Right lobe of liver (tissue), 6 donors: ENCODE results near the gene KCNT2. TPM values are rescaled to one million over a fixed set of nuclear protein-coding genes. Genes with fewer than 3 reads are reported as not detected.
A peak's percentile ranks its signal among the peaks of the same experiment; 100 is the strongest.

Source experiments
- ATAC-seq, 4 donors: fragments of 200-7000 bp; cut with Tn5 transposase; one replicate each; pipeline ENCODE4 v1.9.1; 2020; ENCODE audit warnings: mild to moderate bottlenecking in 4 of 4, moderate library complexity in 4 of 4
- DNase-seq, 3 donors: peaks; one replicate each; pipeline ENCODE4 v3.0.0-alpha.2; 2020
- H3K27ac ChIP-seq, 3 donors: fragments of 200-600 bp; one replicate each; pipeline ENCODE4 v1.8.0; 2022
- H3K27me3 ChIP-seq, 2 donors: fragments of 200-600 bp; one replicate each; pipeline ENCODE4 v1.8.0; 2022
- H3K36me3 ChIP-seq, 4 donors: fragments of 200-600 bp; sonication (generic) in 1 of 4; one replicate each; pipeline versions ENCODE4 v1.5.1 to v1.8.0; 2017 to 2022; ENCODE audit warnings: control low read depth in 1 of 4
- H3K4me1 ChIP-seq, 4 donors: fragments of 200-600 bp; sonication (generic) in 1 of 4; one replicate each; pipeline versions ENCODE4 v1.5.1 to v1.8.0; 2017 to 2022; ENCODE audit warnings: control low read depth in 1 of 4
- H3K4me3 ChIP-seq, 3 donors: fragments of 200-600 bp; one replicate each; pipeline ENCODE4 v1.8.0; 2022
- H3K9me3 ChIP-seq, 4 donors: fragments of 200-600 bp; sonication (generic) in 1 of 4; one replicate each; pipeline versions ENCODE4 v1.5.1 to v1.8.0; 2017 to 2022; ENCODE audit warnings: control low read depth in 1 of 4
- CTCF ChIP-seq, 4 donors: fragments of 200-600 bp in 3 of 4; fragments of 450-650 bp in 1 of 4; IDR thresholded peaks; one replicate each; pipeline versions ENCODE4 v1.5.1 to v1.8.0; 2016 to 2022; ENCODE audit warnings: antibody characterized with exemption in 4 of 4, mild to moderate bottlenecking in 2 of 4
- POLR2A ChIP-seq: fragments of 450-650 bp; IDR thresholded peaks from one replicate; pipeline ENCODE4 v1.6.1; 2017; ENCODE audit warnings: antibody characterized with exemption, mild to moderate bottlenecking
- WGBS: methylation state at CpG from one replicate; pipeline ENCODE4 v1.1.6; 2018; ENCODE audit warnings: low coverage, low lambda C conversion rate; ENCODE audit not compliant: insufficient coverage; ENCODE audit errors: missing lambda C conversion rate; 5-methylcytosine and 5-hydroxymethylcytosine counted together
- intact Hi-C, 2 donors: fragments of 100-400 bp; cut with DNase I; formaldehyde crosslinking; loops; one replicate each; pipeline versions ENCODE4 v1.11.2 to v1.14.1; 2022
- total RNA-seq, 6 experiments: library from RNA; depleted of rRNA in 2 of 6; stranded (reverse); fragments of >200 nt in 2 of 6; fragmentation: NEBNext Ultra II Directional in 3 of 6; extraction: Animal tissue kit (Norgen Biotek cat#: 25700) in 3 of 6; gene quantifications; one replicate each; pipeline versions ENCODE4 v1.1.0 to v1.2.4, GENCODE V29; 2016 to 2023
- donor health status: DM: no; HTN: yes; CAD: no.
- donor health status: DM: no; HTN: no; CAD: no.
- donor health status: DM: no; HTN: no; CAD: no.
- donor health status: DM: no; HTN: yes; CAD: no.
- donor health status: DM: no; HTN: yes; CAD: no.

Gene KCNT2
- total RNA-seq, 6 experiments from 2014 or later: 5.3 to 8.4 (median 7.5) TPM

DNA sequence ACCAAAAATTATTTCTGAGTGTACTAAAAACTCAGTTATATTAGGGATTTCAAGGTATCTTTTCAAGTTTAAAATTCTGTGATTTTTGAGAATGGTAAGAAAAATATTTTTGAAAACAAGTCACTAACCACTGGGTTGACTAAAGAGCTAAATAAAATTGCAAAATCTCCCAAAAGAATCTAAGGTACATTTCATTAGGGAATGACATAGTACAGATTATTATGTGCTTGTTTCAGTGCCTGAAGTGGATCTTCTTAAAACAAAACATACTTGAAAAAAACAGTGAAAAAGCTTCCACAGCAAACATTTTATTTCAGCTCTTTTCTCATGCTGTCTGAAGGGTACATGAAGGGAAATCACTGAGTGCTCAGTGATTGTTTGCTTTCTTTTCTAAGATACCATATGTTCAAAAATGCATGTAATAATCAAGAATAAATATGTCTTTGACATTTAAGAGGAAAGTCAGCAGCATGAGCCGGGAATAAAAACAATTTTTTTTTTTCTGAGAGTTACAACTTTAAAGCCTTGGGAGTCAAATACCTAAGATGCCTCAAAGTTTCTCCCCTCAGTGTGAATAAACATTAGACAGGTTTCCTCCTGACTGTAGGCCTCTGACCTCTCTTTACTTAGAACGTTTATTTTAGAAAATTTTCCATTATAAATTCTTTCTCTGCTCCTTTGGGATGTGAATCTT is 200.7 kb downstream of the KCNT2 start:
- Histone ChIP-seq H3K4me1 (peaks cover 0 to 6% (median 3%) of the 10 kb centered on the region in 4 donors), H3K9me3 (no peaks in the 10 kb centered on the region), H3K4me3 (no peak overlapping the region), H3K36me3 (no peaks in the 10 kb centered on the region), H3K27ac (peak overlapping the region in 1 of 3 donors; percentile 21), H3K27me3 (no peaks in the 10 kb centered on the region)
- ATAC-seq (peak in 3 of 4 donors; percentile 10 to 46 (median 28)), DNase-seq (no peak)
- intact Hi-C loops: no loop called here
- 32% methylated on average over 2 of the region's 2 CpGs for WGBS
- no peak for TF ChIP-seq POLR2A
- TF ChIP-seq CTCF (IDR thresholded peaks at IDR 0.05): no peak

DNA sequence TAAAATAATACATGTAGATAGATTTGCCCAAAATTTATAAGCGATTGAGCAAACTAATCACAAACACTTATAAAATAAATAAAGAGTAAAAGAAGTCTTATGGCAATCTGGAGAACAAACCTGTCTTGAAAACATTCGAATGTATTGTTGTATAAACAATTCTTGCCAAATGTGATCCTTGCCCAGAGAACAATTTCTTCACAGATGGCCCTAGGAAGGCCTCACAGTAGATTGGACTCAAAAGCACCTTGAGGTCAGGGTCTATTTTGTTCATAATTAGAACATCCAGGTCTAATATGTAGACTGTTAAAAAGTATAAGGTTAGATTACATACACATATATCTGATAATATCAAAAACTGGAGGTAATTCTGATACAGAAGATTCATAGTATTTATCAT is 202.4 kb downstream of the KCNT2 start:
- intact Hi-C loops: no loop called here
- Histone ChIP-seq H3K9me3 (no peaks in the 10 kb centered on the region), H3K36me3 (no peaks in the 10 kb centered on the region), H3K4me3 (no peak overlapping the region), H3K4me1 (peaks cover 0 to 15% (median 4%) of the 10 kb centered on the region in 4 donors), H3K27ac (no peak overlapping the region), H3K27me3 (no peaks in the 10 kb centered on the region)
- 49% methylated on average over 2 of the region's 2 CpGs for WGBS
- ATAC-seq: peak in 1 of 4 donors; percentile 47
- no peak for TF ChIP-seq CTCF (IDR thresholded peaks at IDR 0.05)
- no peak for TF ChIP-seq POLR2A
- DNase-seq: no peak

GRCh38 chr1:196403803-196404690 is 204.2 kb downstream of the KCNT2 start:
- Histone ChIP-seq H3K27me3 (no peaks in the 10 kb centered on the region), H3K36me3 (no peaks in the 10 kb centered on the region), H3K4me1 (peaks cover 0 to 30% (median 4%) of the 10 kb centered on the region in 4 donors), H3K4me3 (no peak overlapping the region), H3K9me3 (no peaks in the 10 kb centered on the region), H3K27ac (no peak overlapping the region)
- WGBS: 70% methylated on average over 7 of the region's 7 CpGs
- no peak for TF ChIP-seq POLR2A
- no peak for TF ChIP-seq CTCF (IDR thresholded peaks at IDR 0.05)
- ATAC-seq (no peak), DNase-seq (no peak)
- intact Hi-C loops: no loop called here

DNA sequence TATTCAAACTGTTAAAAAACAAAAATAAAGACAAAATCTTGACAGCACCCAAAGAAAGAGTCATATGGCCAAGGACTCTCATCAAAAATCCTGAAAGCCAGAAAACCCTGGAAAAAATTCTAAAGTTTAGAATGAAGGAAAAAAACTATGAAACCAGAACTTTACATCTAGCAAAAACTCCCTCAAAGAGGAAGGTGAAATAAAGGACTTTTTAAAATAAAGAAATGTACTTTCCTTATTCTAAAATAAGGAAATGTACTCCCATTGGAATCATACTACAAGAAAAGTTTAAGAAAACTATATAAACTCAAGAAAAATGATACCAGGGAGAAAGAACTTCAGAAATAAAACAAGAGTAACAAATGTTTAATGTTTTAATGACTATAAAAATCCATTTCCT is 206.3 kb downstream of the KCNT2 start:
- H3K36me3 ChIP-seq: peaks cover 0 to 2% (median 0%) of the 10 kb centered on the region in 4 donors
- ATAC-seq (no peak), DNase-seq (no peak)
- H3K27me3 ChIP-seq: no peaks in the 10 kb centered on the region
- intact Hi-C loops: no loop called here
- no peak for TF ChIP-seq POLR2A
- TF ChIP-seq CTCF (IDR thresholded peaks at IDR 0.05): no peak
- no peaks in the 10 kb centered on the region for H3K9me3 ChIP-seq
- peaks cover 0 to 30% (median 4%) of the 10 kb centered on the region in 4 donors for H3K4me1 ChIP-seq
- no peak overlapping the region for H3K4me3 ChIP-seq
- H3K27ac ChIP-seq: peak overlapping the region; percentile 23 to 93 (median 84)
